HG02840 (cell line): ENCODE results near the gene CYB5B.

Experiments
- ATAC-seq: cut with Tn5 transposase; IDR thresholded peaks from one replicate; pipeline ENCODE4 v1.9.1; 2021; ENCODE audit warnings: mild to moderate bottlenecking, moderate library complexity, moderate number of reproducible peaks; ENCODE audit not compliant: unreplicated experiment, low FRiP score

Gene CYB5B

GRCh38 chr16:69511651-69512050 is 87.2 kb downstream of the CYB5B start:
- ATAC-seq: no peak

GRCh38 chr16:69513180-69513966 is 89.0 kb downstream of the CYB5B start:
- no peak for ATAC-seq

- ATAC-seq: no peak
Measured at GRCh38 chr16:69514356-69514755, 89.9 kb downstream of the CYB5B start.
